Esophagus squamous epithelium (tissue), 4 donors: Measurements from ENCODE around the gene CD48.

Experiments
- CTCF ChIP-seq, 6 experiments: fragments of 450-650 bp in 4 of 6; fragments of 200-600 bp in 2 of 6; sonication (generic) in 2 of 6; IDR thresholded peaks; one replicate each; pipeline ENCODE4 v1.5.1; 2016 to 2019; ENCODE audit warnings: antibody characterized with exemption in 6 of 6, mild to moderate bottlenecking in 4 of 6, moderate library complexity in 4 of 6
- POLR2A ChIP-seq, 4 donors: fragments of 450-650 bp; IDR thresholded peaks; one replicate each; pipeline ENCODE4 v1.6.1; 2017; ENCODE audit warnings: antibody characterized with exemption in 4 of 4, mild to moderate bottlenecking in 4 of 4, moderate library complexity in 3 of 4

- no peak for TF ChIP-seq POLR2A (IDR thresholded peaks at IDR 0.05)
- TF ChIP-seq CTCF (IDR thresholded peaks at IDR 0.05) = no peak
These were observed 38.6 kb downstream of the CD48 start for GRCh38 chr1:160672789-160673695.
